HL-60 (cell line): ENCODE results near the gene FASTK.
A peak's percentile ranks its signal among the peaks of the same experiment; 100 is the strongest.

Experiments used
- DNase-seq, 2 experiments: peaks; one replicate each; pipeline ENCODE4 v3.0.0-alpha.2; 2010 to 2020; ENCODE audit warnings: low read depth in 1 of 2, low spot score in 1 of 2
- H3K27ac ChIP-seq: fragments of 250-450 bp; sonication (Bioruptor Pico); replicated peaks from 2 replicates; pipeline ENCODE4 v1.5.1; 2020; ENCODE audit warnings: mild to moderate bottlenecking, moderate library complexity
- H3K27me3 ChIP-seq: fragments of 250-450 bp; sonication (Bioruptor Pico); 2 replicates; pipeline ENCODE4 v1.5.1; 2021; ENCODE audit warnings: mild to moderate bottlenecking, moderate library complexity; ENCODE audit not compliant: insufficient read depth, poor library complexity, severe bottlenecking
- H3K4me3 ChIP-seq: replicated peaks from 2 replicates; pipeline ENCODE4 v1.5.1; 2011; ENCODE audit warnings: mild to moderate bottlenecking, control low read depth, low read length; ENCODE audit not compliant: insufficient read depth
- CTCF ChIP-seq: IDR thresholded peaks from one replicate; pipeline ENCODE4 v1.5.1; 2011; ENCODE audit warnings: low read length, control low read depth, inconsistent platforms; ENCODE audit not compliant: insufficient read depth
- GABPA ChIP-seq: IDR thresholded peaks from 2 replicates; pipeline ENCODE4 v1.6.1; 2012; ENCODE audit warnings: low read depth
- POLR2AphosphoS5 ChIP-seq: IDR thresholded peaks from 2 replicates; pipeline ENCODE4 v1.6.1; 2012; ENCODE audit warnings: low read depth
- REST ChIP-seq: IDR thresholded peaks from 2 replicates; pipeline ENCODE4 v1.6.1; 2012; ENCODE audit warnings: low read depth; ENCODE audit not compliant: insufficient replicate concordance
- SPI1 ChIP-seq: IDR thresholded peaks from 2 replicates; pipeline ENCODE4 v1.6.1; 2012; ENCODE audit warnings: low read depth, mild to moderate bottlenecking, borderline replicate concordance

FASTK gene

GRCh38 chr7:151089893-151090730 is 9.5 kb upstream of the FASTK start:
- Histone ChIP-seq H3K4me3 (no peak overlapping the region), H3K27ac (no peak overlapping the region), H3K27me3 (no peaks in the 10 kb centered on the region)
- TF ChIP-seq GABPA, result no peak
- TF ChIP-seq SPI1, result no peak
- no peak for TF ChIP-seq CTCF
- no peak for TF ChIP-seq POLR2AphosphoS5
- no peak for TF ChIP-seq REST
- no peak for DNase-seq

- Histone ChIP-seq H3K27ac (peak overlapping the region; percentile 77), H3K27me3 (no peaks in the 10 kb centered on the region), H3K4me3 (peak overlapping the region; percentile 78)
- TF ChIP-seq REST (no peak), POLR2AphosphoS5 (no peak), SPI1 (peak; percentile 19; the same call in 1 of the 2 replicates), CTCF (no peak), GABPA (peak; percentile 70)
- peak; percentile 63 to 71 for DNase-seq
Measured at GRCh38 chr7:151088856-151089699, 8.5 kb upstream of the FASTK start.

- H3K27me3 ChIP-seq, result no peaks in the 10 kb centered on the region
- no peak for TF ChIP-seq CTCF
- no peak for TF ChIP-seq POLR2AphosphoS5
- no peak for TF ChIP-seq REST
- TF ChIP-seq SPI1, result no peak
- TF ChIP-seq GABPA, result no peak
- H3K4me3 ChIP-seq, result peak overlapping the region; percentile 78
- peak in 1 of 2 experiments; percentile 22 for DNase-seq
- H3K27ac ChIP-seq, result peak overlapping the region; percentile 77
Measured at GRCh38 chr7:151088019-151088855, 7.6 kb upstream of the FASTK start.
